G401.6 (cell line): Measurements from ENCODE around the gene HRAS.
A peak's percentile ranks its signal among the peaks of the same experiment; 100 is the strongest.
"Not testable (repeated sequence)": the region's sequence is repeated elsewhere in the genome, so short reads cannot be mapped to it uniquely, and the experiment has no call there.

Experiments used
- FAIRE-seq: peaks from 2 replicates; lab custom pipeline; 2012; peaks lifted over from hg19 to GRCh38; lab: Jason Lieb, UNC

Gene HRAS

DNA sequence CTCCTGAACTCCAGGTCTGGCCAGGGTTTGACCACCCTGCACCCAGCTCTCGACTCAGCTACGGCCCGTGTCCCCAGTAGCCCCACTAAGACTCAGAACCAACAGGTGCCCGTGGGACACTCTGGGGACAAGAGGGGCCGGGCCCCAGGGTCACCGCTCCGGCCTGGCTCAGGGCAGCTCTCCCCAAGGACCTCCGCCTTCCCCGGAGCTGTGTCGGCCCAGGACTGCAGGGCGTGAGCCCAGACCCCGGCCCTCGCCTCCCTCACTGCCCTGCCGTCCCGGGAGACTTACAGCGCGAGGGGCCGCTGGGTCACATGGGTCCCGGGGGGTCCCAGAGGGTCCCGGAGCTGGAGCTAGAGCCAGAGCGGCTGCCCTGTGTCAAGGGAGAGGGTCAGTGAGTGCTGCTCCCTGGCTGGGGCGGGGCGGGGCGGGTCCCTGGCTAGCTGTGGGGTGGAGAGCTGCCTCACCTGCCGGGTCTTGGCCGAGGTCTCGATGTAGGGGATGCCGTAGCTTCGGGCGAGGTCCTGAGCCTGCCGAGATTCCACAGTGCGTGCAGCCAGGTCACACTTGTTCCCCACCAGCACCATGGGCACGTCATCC, 2.3 kb downstream of the HRAS start:
- FAIRE-seq = no peak

DNA sequence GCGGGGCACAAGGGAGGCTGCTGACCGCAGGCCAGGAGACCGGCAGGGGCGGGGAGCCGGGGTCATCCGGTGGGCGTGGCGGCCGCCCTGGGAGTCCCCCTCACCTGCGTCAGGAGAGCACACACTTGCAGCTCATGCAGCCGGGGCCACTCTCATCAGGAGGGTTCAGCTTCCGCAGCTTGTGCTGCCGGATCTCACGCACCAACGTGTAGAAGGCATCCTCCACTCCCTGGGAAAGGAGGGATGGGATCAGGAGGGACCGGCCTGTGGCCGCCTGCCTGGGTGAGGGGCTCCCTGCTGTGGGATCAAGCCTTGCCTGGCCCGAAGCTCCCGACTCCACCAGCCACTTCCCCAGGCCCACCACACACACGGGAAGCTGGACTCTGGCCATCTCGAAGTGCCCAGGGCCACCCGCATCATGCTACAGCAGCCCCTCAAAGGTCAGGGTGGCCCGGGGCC, 2.8 kb downstream of the HRAS start:
- FAIRE-seq = no peak

DNA sequence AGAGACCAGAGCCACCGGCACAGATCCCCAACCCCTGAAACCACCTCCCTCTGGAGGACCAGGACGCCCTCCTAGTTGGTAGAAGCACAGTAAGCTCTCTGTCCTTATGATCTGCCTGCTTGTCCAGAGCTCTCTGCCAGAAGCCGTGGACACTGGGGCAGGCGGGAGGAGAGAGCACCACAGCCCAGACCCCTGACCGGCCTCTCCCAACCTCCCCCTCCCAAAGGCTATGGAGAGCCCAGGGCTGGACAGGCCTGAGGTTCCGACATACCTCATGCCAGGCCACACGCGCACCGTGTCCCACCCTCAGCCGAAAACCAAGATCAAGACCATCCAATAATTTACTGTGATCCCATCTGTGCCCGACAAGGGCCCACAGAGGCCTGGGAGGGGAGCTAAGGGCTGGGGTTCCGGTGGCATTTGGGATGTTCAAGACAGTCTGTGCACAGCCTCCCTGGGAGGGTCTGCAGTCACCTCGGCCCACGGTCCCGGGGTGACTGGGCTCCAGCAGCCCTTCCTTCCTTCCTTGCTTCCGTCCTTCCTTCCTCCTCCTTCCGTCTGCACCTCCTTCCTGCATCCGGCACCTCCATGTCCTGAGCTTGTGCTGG, 3.4 kb downstream of the HRAS start:
- no peak for FAIRE-seq

DNA sequence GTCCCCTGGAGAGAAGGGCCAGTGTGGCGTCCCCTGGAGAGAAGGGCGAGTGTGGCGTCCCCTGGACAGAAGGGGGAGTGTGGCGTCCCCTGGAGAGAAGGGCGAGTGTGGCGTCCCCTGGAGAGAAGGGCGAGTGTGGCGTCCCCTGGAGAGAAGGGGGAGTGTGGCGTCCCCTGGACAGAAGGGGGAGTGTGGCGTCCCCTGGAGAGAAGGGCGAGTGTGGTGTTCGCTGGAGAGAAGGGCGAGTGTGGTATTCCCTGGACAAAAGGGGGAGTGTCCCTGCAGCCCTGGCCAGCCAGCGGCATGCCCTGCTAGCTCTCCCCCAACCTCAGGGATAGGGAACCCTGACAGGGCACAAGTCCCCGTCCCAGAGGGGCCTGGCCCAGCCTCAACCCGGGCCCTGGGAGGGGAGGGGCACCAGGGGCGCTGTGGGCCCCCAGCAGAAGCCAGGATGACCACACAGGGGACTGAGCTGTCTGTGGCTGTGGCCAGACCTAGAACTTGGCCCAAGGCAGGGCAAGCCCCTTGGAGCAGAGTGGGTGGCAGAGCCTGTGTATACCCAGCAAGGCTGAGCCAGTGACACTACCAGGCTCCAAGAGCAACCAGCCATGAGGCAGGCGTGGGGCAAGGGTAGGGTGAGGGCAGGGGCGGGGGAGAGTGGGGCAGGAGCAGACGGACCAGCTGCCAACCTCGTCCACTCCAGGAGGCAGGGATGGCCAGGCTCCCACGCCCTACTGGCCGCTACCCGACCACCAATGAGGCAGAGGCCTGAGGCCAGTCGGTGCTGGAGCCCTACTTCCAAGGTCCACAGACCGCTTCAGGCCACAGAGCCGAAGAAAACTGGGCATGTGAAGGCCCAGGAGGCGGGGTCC, 4.2 kb downstream of the HRAS start:
- no peak for FAIRE-seq

DNA sequence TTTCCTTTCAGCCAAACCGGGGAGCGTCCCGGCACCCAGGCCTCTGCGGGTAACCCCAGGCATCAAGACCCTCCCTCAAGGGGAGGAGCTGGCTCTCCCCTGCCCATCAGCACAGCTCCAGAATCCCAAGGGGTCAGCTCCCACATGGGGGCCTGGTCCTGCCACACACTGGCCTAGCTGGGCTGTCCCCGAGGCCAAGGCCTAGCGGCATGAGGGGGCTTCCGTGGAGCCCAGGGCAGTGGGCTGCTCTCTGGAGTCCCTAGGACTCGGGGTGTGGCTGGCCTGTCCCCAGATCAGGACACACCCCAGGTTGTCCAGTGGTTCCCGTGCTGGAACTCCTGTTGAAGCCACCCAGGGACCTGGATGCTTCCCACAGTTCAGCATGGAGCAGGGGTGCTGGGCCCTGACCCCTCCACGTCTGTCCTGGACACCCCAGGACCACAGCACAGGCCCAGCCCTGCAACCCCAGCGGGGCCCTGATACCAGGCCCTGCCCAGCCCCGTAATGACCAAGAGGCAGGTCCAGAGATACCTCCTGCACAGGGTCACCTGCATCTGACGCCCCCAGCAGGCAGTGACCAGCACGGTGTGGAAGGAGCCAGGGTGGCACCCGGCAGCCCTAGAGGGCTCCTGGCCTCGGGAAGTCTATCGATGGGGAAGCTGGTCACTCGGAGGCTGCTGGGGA, 5.5 kb downstream of the HRAS start:
- FAIRE-seq = no peak

DNA sequence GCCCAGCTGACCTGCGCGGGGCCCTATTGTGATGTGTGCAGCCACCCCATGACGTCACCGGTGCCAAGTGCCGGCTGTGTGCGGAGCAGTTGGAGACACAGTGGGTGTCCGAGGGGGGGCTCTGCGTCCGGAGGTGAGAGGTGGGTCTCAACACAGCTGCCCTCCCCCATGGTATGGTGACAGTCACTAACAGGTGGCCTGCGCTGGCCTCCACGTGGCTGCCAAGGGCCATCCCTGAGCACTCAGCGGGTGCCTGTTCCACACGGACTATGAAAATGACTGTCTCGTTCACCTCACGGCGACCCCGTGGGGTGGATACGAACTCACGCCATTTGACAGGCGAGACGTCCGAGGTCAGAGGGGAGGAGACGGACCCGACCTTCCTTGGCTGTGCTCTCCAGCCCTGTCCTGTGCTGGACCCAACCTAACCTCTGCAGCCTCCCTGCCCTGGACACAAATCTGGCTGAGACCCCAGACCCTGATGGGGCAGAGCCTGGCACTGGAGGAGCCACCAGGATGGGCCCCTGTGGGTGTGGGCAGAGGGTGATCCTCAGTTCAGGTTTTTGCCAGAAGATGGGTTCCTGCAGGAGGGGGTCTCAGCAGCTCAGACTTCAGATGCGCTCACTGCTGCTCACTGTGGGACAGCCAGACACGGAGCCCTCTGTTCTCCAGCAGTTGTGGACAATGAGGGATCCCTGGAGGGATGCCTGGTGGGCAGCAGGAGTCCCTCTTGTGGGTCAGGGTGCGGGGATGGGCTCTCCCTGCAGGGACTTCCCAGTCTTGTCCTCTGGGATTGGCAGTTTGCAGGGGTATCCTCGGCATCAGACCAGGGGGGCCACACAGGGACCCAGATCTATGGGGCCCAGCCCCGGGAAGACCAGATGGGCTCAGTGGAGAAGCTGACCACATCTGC, 6.3 kb downstream of the HRAS start:
- no peak for FAIRE-seq

DNA sequence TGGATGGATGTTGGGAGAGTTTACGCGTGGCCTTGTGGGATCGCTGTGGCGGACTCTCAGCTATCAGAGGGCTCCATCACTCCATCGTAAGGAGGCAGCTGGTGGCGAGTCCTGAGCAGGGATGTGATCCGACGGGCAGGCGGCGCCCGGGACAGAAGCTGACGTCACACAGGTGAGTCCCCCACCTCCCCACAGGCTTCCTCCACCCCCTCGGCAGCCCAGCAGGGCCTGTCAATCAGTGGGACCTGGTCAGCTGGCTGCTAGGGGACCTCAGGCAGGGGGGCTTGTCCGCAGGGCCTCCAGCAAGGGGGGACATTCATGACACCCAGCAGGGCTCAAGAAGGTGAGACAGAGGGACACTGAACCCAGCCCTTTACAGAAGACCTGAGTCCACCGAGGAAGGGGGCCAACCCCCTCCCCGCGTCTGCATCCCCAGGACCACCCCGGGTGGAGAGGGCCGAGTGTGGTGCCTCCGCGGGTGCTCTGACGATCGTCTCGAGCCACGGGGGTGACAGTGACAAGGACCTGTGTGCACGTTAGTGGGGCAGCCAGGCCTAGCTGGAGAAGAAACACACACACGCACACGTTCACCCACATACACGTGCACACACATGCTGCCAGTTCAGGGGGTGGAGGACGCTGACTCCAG, 7.1 kb downstream of the HRAS start:
- no peak for FAIRE-seq

DNA sequence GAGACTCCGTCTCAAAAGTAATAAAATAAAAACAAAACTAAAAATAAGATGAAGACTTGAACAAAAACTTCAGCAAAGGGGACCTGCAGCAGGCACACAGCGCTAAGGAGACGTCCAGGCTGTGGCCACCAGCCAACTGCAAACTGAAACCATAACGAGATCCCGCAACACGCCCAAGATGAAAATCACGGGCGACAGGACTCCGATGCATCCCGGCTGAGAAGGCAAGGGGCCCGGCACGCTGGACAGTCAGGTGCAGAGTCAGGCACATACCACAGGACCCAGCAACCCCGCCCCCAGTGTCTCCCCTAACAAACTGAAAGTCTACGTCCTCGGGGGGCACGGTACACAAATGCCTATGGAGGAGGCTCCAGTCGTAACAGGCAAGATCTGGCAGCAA, 9.2 kb downstream of the HRAS start:
- no peak for FAIRE-seq

DNA sequence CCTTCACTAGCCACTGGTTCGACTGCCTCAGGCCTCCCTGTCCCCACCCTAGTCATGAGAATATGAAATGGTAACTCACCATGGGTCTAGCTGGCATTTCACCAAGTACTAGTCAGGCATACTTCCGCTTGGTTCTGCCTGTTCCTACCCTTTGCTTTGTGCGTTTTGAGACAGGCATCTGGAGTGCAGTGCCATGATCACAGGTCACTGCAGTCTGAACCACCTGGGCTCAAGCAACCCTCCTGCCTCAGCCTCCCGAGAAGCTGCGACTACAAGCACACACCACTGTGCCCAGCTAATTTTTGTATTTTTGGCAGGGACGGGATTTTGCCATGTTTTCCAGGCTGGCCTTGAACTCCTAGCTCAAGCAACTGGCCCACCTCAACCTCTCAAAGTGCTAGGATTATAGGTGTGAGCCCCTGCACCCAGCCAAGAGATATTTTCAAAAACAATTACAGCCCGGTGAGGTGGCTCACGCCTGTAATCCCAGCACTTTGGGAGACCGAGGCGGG, 14.1 kb downstream of the HRAS start:
- FAIRE-seq = no peak

DNA sequence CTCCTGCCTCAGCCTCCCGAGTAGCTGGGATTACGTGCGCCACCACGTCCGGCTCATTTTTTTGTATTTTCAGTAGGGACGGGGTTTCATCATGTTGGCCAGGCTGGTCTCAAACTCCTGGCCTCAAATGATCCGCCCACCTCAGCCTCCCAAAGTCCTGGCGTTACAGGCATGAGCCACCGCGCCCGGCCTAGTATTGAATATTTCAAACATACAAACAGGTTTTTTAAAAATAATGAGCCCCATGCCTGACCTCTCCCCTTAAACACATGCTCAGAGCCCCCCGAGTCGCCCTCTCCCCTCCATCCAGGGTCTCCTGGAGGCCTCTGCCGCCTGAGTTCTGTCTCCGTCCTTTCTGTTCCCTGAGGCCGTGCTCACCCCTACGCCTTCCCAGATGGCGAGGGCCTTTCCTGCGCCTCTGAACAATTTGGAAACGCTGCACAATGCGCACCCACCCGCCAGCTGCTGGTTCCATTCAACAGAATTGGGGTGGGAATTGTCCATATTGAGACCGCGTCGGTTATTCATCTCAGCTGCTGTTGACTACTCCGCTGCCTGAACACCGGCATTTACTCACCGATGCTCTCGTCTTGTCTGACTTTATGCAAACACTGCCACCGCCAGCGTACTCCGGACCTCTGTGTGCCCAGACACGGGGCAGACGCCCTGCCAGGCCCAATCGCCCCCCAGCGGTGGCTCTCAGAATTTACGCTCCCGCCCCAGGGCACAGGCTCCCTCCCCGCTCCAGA, 14.8 kb downstream of the HRAS start:
- no peak for FAIRE-seq

DNA sequence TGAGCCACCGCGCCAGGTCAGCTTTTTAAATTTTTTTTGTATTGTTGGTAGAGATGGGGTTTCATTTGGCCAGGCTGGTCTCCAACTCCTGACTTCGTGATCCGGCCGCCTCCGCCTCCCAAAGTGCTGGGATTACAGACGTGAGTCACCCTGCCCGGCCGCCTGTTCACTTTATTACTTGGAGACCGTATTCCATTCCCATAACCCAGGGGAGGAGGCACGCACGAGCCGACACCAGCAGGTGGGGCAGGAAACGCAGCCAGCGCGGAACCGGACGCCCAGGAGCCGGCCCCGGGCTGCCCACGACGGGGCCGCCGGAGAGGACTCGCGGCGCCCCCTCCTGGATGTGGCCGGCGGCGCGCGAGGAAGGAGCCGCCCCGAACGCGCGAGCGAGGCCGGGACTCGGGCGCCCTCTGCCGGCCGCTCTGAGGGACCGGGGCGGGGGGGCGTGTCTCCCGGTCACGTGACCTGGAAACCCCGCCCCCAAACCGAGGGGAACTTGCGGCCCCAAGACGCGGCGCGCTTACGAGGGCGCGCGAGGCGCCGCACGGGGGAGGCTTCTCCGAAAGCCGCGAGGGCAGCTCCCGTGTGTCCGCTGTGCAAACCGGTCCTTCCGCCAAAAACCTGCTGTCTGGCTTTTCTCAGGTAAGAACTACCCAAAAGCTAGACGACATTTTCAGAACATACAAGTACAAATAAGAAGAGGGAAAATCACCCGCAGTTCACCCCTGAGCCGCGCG, 16.7 kb downstream of the HRAS start:
- FAIRE-seq = peak; percentile 71

DNA sequence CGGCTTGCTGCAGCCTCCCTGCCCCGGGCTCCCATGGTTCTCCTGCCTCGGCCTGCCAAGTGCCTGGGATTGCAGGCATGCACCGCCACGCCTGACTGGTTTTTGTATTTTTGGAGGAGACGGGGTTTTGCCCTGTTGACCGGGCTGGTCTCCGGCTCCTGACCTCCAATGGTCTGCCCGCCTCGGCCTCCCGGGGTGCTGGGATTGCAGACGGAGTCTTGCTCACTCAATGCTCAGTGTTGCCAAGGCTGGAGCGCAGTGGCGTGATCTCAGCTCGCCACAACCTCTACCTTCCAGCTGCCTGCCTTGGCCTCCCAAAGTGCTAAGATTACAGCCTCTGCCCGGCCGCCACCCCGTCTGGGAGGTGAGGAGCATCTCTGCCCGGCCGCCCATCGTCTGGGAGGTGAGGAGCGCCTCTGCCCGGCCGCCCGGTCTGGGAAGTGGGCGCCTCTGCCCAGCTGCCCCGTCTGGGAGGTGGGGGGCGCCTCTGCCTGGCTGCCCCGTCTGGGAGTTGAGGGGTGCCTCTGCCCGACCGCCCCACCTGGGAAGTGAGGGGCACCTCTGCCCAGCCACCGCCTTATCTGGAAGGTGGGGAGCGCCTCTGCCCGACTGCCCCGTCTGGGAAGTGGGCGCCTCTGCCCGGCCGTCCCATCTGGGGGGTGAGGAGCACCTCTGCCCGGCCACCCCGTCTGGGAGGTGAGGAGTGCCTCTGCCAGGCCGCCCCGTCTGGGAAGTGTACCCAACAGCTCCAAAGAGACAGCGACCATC, 18.3 kb downstream of the HRAS start:
- FAIRE-seq = not testable (repeated sequence)

DNA sequence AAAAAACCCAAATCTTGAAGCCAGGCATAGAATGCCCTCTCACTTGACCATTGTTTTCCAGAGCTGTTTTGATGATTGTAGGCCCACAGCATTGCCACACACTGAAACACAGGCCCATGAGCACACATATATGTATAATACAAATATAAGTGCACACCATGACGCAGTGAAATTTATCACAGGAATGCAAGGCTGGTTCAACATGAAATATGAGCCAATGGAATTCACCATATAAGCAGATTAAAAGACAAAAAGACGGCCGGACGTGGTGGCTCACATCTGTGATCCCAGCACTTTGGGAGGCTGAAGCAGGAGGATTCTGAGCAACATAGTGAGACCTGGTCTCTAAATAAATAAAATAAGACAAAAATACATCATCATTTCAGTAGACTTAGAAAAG, 19.0 kb downstream of the HRAS start:
- no peak for FAIRE-seq

DNA sequence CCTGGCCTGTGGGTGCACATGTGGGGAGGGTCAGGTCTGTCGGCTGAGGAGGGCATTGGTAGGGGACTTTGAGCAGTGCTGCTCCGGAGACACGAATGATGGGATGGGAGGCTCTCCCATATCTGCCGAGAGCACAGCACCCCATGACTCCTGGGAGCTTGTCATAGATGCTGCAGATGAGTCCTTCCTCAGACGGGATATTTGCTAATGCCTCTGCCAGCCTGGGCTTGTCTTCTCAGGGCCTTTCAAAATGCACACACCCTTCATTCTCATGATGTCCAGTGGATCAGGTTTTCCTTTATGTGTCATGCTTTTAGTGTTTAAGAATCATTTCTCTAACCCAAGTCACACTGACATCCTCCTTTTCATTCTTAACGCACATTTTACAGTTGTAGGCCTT, 20.2 kb downstream of the HRAS start:
- FAIRE-seq = no peak

DNA sequence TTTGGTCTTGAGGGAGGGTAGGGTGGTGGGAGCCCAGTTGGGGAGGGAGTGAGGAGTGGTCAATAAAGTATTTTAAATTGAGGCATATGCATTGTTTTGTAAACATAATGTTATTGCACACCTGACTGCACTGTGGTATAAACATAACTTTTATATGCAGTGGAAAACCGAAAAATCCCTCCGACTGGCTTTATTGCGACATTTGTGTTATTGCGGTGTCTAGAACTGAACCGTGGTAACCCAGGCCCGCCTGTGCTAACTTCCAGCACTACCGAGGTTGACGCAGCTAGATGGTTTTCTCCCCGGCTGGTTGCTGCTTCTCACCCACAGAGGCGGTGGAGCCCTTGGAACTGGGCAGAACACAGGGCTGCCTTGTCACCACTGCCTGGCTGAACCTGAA, 20.8 kb downstream of the HRAS start:
- FAIRE-seq = no peak

DNA sequence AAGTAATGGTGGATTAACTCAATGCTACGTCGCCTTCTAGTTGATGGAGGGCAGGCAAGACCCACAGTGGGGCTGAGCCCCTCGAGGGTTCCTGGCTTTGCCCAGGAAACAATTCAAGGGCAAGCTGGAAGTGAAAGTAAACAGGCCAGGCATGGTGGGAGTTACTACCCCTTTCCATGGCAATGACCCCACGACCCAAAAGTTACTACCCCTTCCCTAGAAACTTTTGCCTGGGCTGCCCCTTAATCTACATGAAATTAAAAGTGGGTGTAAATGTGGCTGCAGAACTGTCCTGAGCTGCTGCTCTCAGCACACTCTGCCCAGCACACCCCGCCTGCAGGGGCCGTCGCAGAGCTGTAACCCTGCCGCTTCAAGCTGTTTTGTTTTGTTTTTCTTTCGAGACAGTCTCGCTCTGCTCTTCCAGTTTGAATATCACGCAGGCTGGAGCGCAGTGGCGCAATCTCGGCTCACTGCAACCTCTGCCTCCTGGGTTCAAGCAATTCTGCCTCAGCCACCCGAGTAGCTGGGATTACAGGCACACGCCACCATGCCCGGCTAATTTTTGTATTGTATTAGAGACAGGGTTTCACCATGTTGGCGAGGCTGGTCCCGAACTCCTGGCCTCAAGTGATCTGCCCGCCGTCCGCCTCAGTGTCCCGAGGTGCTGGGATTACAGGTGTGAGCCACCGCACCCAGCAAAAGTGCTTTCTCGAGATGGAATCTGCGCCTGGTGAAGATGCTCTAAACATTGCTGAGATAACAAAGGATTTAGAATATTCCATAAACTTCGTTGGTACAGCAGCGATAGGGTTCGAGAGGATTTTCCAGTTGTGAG, 22.4 kb downstream of the HRAS start:
- FAIRE-seq = no peak

DNA sequence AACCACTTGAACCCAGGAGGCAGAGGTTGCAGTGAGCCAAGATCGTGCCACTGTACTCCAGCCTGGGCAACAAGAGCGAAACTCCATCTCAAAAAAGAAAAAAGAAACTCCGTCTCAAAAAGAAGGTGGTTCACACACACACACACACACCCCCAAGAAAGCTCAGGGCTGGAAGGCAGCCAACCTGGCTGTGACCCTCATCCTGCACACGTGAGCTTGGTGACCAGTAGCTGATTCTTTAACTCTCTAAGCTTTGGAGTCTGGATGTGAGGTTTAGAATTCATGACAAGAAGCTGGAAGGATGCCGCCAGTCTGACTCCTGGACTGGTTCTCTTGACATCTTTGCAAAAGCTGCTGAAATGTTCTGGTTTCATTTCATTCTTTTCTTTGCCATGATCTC, 26.4 kb downstream of the HRAS start:
- no peak for FAIRE-seq
